Neural cell (in vitro differentiated cells): ENCODE results near the gene OGT. TPM values are rescaled to one million over a fixed set of nuclear protein-coding genes. Genes with fewer than 3 reads are reported as not detected.

Experiments
- H2AFZ ChIP-seq: fragments of 200-600, 300-800 bp; sonication (generic), shearing (Covaris generic); 2 replicates; pipeline ENCODE4 v1.6.0; 2014; ENCODE audit warnings: low read depth, mild to moderate bottlenecking, antibody characterized with exemption, low read length, moderate library complexity
- H3F3A ChIP-seq: fragments of 200-600 bp; shearing (Covaris generic); 2 replicates; pipeline ENCODE4 v1.6.1; 2016; ENCODE audit warnings: mild to moderate bottlenecking, moderate library complexity, mixed read lengths, antibody characterized with exemption, low read length; ENCODE audit not compliant: insufficient read depth, poor library complexity, severe bottlenecking
- H3K27ac ChIP-seq: fragments of 200-600, 300-800 bp; sonication (generic), shearing (Covaris generic); 2 replicates; pipeline ENCODE4 v1.5.1; 2014; ENCODE audit warnings: mild to moderate bottlenecking, low read length, moderate library complexity
- H3K27me3 ChIP-seq: fragments of 300-800, 200-600 bp; sonication (generic), shearing (Covaris generic); 2 replicates; pipeline ENCODE4 v1.6.0; 2014; ENCODE audit warnings: mild to moderate bottlenecking, low read depth, low read length, moderate library complexity; ENCODE audit not compliant: insufficient read depth
- H3K36me3 ChIP-seq: fragments of 300-800, 200-600 bp; sonication (generic), shearing (Covaris generic); 2 replicates; pipeline ENCODE4 v1.5.1; 2014; ENCODE audit warnings: mild to moderate bottlenecking, antibody characterized with exemption, low read length, moderate library complexity; ENCODE audit not compliant: insufficient read depth
- H3K4me2 ChIP-seq: fragments of 300-800, 200-600 bp; sonication (generic), shearing (Covaris generic); 2 replicates; pipeline ENCODE4 v1.6.0; 2014; ENCODE audit warnings: mild to moderate bottlenecking, low read length
- H3K4me3 ChIP-seq: fragments of 300-800, 200-600 bp; sonication (generic), shearing (Covaris generic); 2 replicates; pipeline ENCODE4 v1.5.1; 2014; ENCODE audit warnings: mild to moderate bottlenecking, low read length, moderate library complexity
- H3K79me2 ChIP-seq: fragments of 200-600 bp; shearing (Covaris generic); replicated peaks from 2 replicates; pipeline ENCODE4 v1.6.0; 2014; ENCODE audit warnings: mild to moderate bottlenecking, low read length, moderate library complexity; ENCODE audit not compliant: insufficient read depth
- H3K9ac ChIP-seq: fragments of 300-800, 200-600 bp; sonication (generic), shearing (Covaris generic); 2 replicates; pipeline ENCODE4 v1.6.1; 2016; ENCODE audit warnings: mild to moderate bottlenecking, low read length, mixed read lengths
- H3K9me2 ChIP-seq: fragments of 200-600 bp; shearing (Covaris generic); 2 replicates; pipeline ENCODE4 v1.6.1; 2016; ENCODE audit warnings: mild to moderate bottlenecking, low read length, mixed read lengths; ENCODE audit not compliant: insufficient read depth
- H3K9me3 ChIP-seq: fragments of 200-600, 300-800 bp; sonication (generic), shearing (Covaris generic); 2 replicates; pipeline ENCODE4 v1.6.1; 2016; ENCODE audit warnings: mild to moderate bottlenecking, mixed run types, low read length, moderate library complexity, mixed read lengths
- H4K20me1 ChIP-seq: fragments of 200-600 bp; shearing (Covaris generic); 2 replicates; pipeline ENCODE4 v1.6.1; 2016; ENCODE audit warnings: mild to moderate bottlenecking, mixed run types; ENCODE audit not compliant: insufficient read depth
- EP300 ChIP-seq: fragments of 450-650 bp; conservative IDR thresholded peaks from 2 replicates; pipeline ENCODE4 v1.6.1; 2014; ENCODE audit warnings: antibody characterized with exemption, mild to moderate bottlenecking, moderate library complexity; ENCODE audit not compliant: poor library complexity, severe bottlenecking
- EZH2 ChIP-seq: fragments of 200-600, 300-800 bp; shearing (Covaris generic), sonication (generic); IDR thresholded peaks from 2 replicates; pipeline ENCODE4 v1.6.1; 2014; ENCODE audit warnings: antibody characterized with exemption, low read length, borderline replicate concordance, mild to moderate bottlenecking; ENCODE audit not compliant: insufficient read depth, poor library complexity, severe bottlenecking
- MXI1 ChIP-seq: fragments of 450-650 bp; conservative IDR thresholded peaks from 2 replicates; pipeline ENCODE4 v1.6.1; 2014; ENCODE audit warnings: antibody characterized with exemption, mild to moderate bottlenecking; ENCODE audit not compliant: poor library complexity, severe bottlenecking
- POLR2AphosphoS5 ChIP-seq: IDR thresholded peaks from 2 replicates; pipeline ENCODE4 v1.6.1; 2012
- RAD21 ChIP-seq: fragments of 450-650 bp; conservative IDR thresholded peaks from 2 replicates; pipeline ENCODE4 v1.6.1; 2014; ENCODE audit warnings: antibody characterized with exemption, mild to moderate bottlenecking, moderate library complexity
- SMC3 ChIP-seq: fragments of 450-650 bp; conservative IDR thresholded peaks from 2 replicates; pipeline ENCODE4 v1.6.1; 2014; ENCODE audit warnings: antibody characterized with exemption, mild to moderate bottlenecking, moderate library complexity; ENCODE audit not compliant: poor library complexity
- TAF1 ChIP-seq: IDR thresholded peaks from 2 replicates; pipeline ENCODE4 v1.6.1; 2012; ENCODE audit warnings: low read depth
- polyA plus RNA-seq: library from polyadenylated mRNA; depleted of rRNA; stranded (reverse); fragments of >200 nt; gene quantifications from 2 replicates; pipeline ENCODE4 v1.2.3, GENCODE V29; 2014
- TF ChIP-seq, protein P1 (sequence below): fragments of 450-650 bp; IDR thresholded peaks from 2 replicates; pipeline ENCODE4 v1.5.1; 2014; ENCODE audit warnings: antibody characterized with exemption, mild to moderate bottlenecking, moderate library complexity; ENCODE audit not compliant: poor library complexity, severe bottlenecking
- TF ChIP-seq, protein P2 (sequence below): IDR thresholded peaks from 2 replicates; pipeline ENCODE4 v1.6.1; 2012; ENCODE audit warnings: borderline replicate concordance

The OGT gene
- polyA plus RNA-seq, 1 donor from 2014 or later, result 340 TPM

GRCh38 chrX:71533851-71534561, 1.1 kb downstream of the OGT start:
- Histone ChIP-seq H3K36me3 (no peaks in the 10 kb centered on the region), H3K9me3 (no peaks in the 10 kb centered on the region), H3K27ac (peak overlapping the region; percentile 86), H3K79me2 (peaks cover 53% of the 10 kb centered on the region), H4K20me1 (no peaks in the 10 kb centered on the region), H3K4me2 (no peak overlapping the region), H3F3A (no peaks in the 10 kb centered on the region), H3K4me3 (peak overlapping the region; percentile 87), H3K27me3 (no peaks in the 10 kb centered on the region), H2AFZ (peak overlapping the region; percentile 33), H3K9me2 (no peaks in the 10 kb centered on the region), H3K9ac (peak overlapping the region; percentile 89)
- TF ChIP-seq, protein P1, sequence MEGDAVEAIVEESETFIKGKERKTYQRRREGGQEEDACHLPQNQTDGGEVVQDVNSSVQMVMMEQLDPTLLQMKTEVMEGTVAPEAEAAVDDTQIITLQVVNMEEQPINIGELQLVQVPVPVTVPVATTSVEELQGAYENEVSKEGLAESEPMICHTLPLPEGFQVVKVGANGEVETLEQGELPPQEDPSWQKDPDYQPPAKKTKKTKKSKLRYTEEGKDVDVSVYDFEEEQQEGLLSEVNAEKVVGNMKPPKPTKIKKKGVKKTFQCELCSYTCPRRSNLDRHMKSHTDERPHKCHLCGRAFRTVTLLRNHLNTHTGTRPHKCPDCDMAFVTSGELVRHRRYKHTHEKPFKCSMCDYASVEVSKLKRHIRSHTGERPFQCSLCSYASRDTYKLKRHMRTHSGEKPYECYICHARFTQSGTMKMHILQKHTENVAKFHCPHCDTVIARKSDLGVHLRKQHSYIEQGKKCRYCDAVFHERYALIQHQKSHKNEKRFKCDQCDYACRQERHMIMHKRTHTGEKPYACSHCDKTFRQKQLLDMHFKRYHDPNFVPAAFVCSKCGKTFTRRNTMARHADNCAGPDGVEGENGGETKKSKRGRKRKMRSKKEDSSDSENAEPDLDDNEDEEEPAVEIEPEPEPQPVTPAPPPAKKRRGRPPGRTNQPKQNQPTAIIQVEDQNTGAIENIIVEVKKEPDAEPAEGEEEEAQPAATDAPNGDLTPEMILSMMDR, result no peak
- TF ChIP-seq POLR2AphosphoS5 (no peak), EZH2 (no peak), RAD21 (no peak), TAF1 (no peak), MXI1 (no peak), EP300 (no peak), SMC3 (no peak)
- TF ChIP-seq, protein P2, sequence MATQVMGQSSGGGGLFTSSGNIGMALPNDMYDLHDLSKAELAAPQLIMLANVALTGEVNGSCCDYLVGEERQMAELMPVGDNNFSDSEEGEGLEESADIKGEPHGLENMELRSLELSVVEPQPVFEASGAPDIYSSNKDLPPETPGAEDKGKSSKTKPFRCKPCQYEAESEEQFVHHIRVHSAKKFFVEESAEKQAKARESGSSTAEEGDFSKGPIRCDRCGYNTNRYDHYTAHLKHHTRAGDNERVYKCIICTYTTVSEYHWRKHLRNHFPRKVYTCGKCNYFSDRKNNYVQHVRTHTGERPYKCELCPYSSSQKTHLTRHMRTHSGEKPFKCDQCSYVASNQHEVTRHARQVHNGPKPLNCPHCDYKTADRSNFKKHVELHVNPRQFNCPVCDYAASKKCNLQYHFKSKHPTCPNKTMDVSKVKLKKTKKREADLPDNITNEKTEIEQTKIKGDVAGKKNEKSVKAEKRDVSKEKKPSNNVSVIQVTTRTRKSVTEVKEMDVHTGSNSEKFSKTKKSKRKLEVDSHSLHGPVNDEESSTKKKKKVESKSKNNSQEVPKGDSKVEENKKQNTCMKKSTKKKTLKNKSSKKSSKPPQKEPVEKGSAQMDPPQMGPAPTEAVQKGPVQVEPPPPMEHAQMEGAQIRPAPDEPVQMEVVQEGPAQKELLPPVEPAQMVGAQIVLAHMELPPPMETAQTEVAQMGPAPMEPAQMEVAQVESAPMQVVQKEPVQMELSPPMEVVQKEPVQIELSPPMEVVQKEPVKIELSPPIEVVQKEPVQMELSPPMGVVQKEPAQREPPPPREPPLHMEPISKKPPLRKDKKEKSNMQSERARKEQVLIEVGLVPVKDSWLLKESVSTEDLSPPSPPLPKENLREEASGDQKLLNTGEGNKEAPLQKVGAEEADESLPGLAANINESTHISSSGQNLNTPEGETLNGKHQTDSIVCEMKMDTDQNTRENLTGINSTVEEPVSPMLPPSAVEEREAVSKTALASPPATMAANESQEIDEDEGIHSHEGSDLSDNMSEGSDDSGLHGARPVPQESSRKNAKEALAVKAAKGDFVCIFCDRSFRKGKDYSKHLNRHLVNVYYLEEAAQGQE, result no peak

DNA sequence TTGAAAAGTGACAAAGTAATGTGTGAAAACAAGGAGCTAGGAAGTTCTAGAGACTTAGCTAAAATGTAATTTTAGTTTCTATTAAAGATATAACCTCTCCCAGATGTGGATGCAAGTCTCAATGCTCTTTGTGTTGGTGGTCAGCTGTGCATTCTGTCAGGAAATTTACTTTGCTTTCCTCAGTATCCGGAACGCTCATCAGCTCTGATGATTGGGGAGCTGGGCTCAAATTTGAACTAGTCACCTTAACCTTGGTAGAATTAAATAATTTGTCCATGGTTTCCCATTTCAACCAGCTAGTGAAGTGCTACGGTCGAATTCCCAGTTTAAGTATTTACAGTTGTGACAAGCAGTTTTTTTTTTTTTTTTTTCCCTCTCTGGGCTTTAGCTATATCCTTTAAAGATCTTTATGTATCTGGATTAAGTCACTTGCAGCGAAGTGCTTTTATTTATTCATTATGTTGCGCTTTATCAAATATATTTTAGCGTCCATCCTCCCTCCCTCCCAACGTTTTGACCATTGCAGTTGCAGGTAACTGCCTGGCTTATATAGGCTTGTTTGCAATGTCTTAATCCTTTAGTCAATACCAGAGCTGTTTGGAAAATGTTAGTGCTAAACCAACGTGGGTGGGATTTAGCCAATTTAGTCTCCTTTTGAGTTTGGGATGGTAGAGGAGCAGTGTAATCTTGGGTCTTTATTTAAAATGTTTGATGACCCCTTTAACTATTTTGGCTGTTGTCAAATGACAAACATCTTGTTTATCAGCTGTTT, 2.1 kb downstream of the OGT start:
- Histone ChIP-seq H4K20me1 (no peaks in the 10 kb centered on the region), H3K4me3 (peak overlapping the region; percentile 87)

More for the DNA sequence above, 2.1 kb downstream of the OGT start:
- Histone ChIP-seq H3K9ac (peak overlapping the region; percentile 89), H3F3A (no peaks in the 10 kb centered on the region), H3K27ac (peak overlapping the region; percentile 86), H3K4me2 (peak overlapping the region; percentile 62), H3K79me2 (peaks cover 63% of the 10 kb centered on the region), H3K9me2 (no peaks in the 10 kb centered on the region), H3K36me3 (no peaks in the 10 kb centered on the region), H2AFZ (no peak overlapping the region), H3K27me3 (no peaks in the 10 kb centered on the region), H3K9me3 (no peaks in the 10 kb centered on the region)
- TF ChIP-seq MXI1 (no peak), POLR2AphosphoS5 (no peak), EP300 (no peak), TAF1 (no peak), SMC3 (no peak), EZH2 (no peak), RAD21 (no peak)
- TF ChIP-seq, protein P2, result no peak
- TF ChIP-seq, protein P1, result no peak
